Small intestine (tissue), 16 donors: ENCODE results near the gene AK2. TPM values are rescaled to one million over a fixed set of nuclear protein-coding genes. Genes with fewer than 3 reads are reported as not detected.

Experiments
- DNase-seq, 2 donors: peaks; one replicate each; pipeline versions ENCODE4 v3.0.0 to v3.0.0-alpha.2; 2013
- FAIRE-seq: peaks from 2 replicates; lab custom pipeline; 2012; peaks lifted over from hg19 to GRCh38; lab: Jason Lieb, UNC
- H3K27ac ChIP-seq, 3 donors: one replicate each; pipeline ENCODE4 v1.5.1; 2013; ENCODE audit warnings: low read length in 2 of 3, mild to moderate bottlenecking in 2 of 3, control low read depth in 1 of 3, inconsistent platforms in 1 of 3, low read depth in 1 of 3, moderate library complexity in 1 of 3
- H3K27me3 ChIP-seq, 3 donors: one replicate each; pipeline ENCODE4 v1.6.1; 2013; ENCODE audit warnings: low read length in 3 of 3, inconsistent platforms in 1 of 3; ENCODE audit not compliant: control insufficient read depth in 3 of 3, insufficient read depth in 3 of 3
- H3K36me3 ChIP-seq, 3 donors: one replicate each; pipeline ENCODE4 v1.6.1; 2013; ENCODE audit warnings: low read length in 3 of 3, inconsistent platforms in 1 of 3, low read depth in 1 of 3, mild to moderate bottlenecking in 1 of 3, moderate library complexity in 1 of 3; ENCODE audit not compliant: control insufficient read depth in 3 of 3, insufficient read depth in 2 of 3
- H3K4me1 ChIP-seq, 3 donors: one replicate each; pipeline ENCODE4 v1.6.1; 2013; ENCODE audit warnings: low read length in 2 of 3, inconsistent platforms in 1 of 3, low read depth in 1 of 3, mild to moderate bottlenecking in 1 of 3, moderate library complexity in 1 of 3; ENCODE audit not compliant: control insufficient read depth in 3 of 3, insufficient read depth in 2 of 3
- H3K4me3 ChIP-seq, 3 donors: one replicate each; pipeline ENCODE4 v1.5.1; 2013; ENCODE audit warnings: low read length in 3 of 3, control low read depth in 1 of 3, inconsistent platforms in 1 of 3, low read depth in 1 of 3, mild to moderate bottlenecking in 1 of 3, moderate library complexity in 1 of 3
- H3K9me3 ChIP-seq, 2 donors: one replicate each; pipeline ENCODE4 v1.6.1; 2013; ENCODE audit warnings: low read depth in 1 of 2, low read length in 1 of 2; ENCODE audit not compliant: control insufficient read depth in 2 of 2, insufficient read depth in 1 of 2
- WGBS, 3 donors: extraction: QIAGEN DNeasy Blood & Tissue Kit; methylation state at CpG; one replicate each; pipeline ENCODE4 v1.1.7; 2013; 5-methylcytosine and 5-hydroxymethylcytosine counted together
- long read RNA-seq, 10 donors: transcript quantifications; one replicate each; lab custom pipeline, GENCODE V29; 2026
- polyA plus RNA-seq, 4 donors: library from polyadenylated mRNA; stranded (reverse) in 3 of 4; unstranded in 1 of 4; fragments of 200-250 nt in 3 of 4; fragments of 120-200 nt in 1 of 4; gene quantifications; one replicate each; pipeline versions ENCODE4 v1.2.1 to v1.2.3, GENCODE V29; 2013
- donor health status: healthy with polysubstance abuse.
- donor health status: control.
- donor health status: control.
- donor health status: Bipolar disorder and iron deficiency.
- donor health status: healthy.

The AK2 gene
- 100 to 1,000 TPM; 180 to 210 (median 205) TPM for polyA plus RNA-seq
- long read RNA-seq, donor 1, result 0 reads
- long read RNA-seq, donor 2, transcript AK2-202 (7 exons, 3,586 nt), result minor isoform, 11 of 49 reads
- long read RNA-seq, donor 2, transcript AK2-201 (6 exons, 1,021 nt), result major isoform, 24 of 49 reads
- long read RNA-seq, donor 2, partial matches to known transcripts, result 9 of 49 reads
- long read RNA-seq, donor 2, other reads (novel, unspliced or antisense), result 0 of 49 reads
- long read RNA-seq, donor 3, transcript AK2-202 (7 exons, 3,586 nt), result minor isoform, 12 of 103 reads
- long read RNA-seq, donor 3, transcript AK2-201 (6 exons, 1,021 nt), result major isoform, 23 of 103 reads
- long read RNA-seq, donor 3, partial matches to known transcripts, result 62 of 103 reads
- long read RNA-seq, donor 3, other reads (novel, unspliced or antisense), result 0 of 103 reads
- long read RNA-seq, donor 4, partial matches to known transcripts, result 0 of 4 reads
- long read RNA-seq, donor 4, other reads (novel, unspliced or antisense), result 0 of 4 reads
- long read RNA-seq, donor 5, transcript AK2-201 (6 exons, 1,021 nt), result major isoform, 15 of 30 reads
- long read RNA-seq, donor 5, transcript AK2-202 (7 exons, 3,586 nt), result minor isoform, 7 of 30 reads
- long read RNA-seq, donor 5, partial matches to known transcripts, result 6 of 30 reads
- long read RNA-seq, donor 5, other reads (novel, unspliced or antisense), result 0 of 30 reads
- long read RNA-seq, donor 6, transcript AK2-202 (7 exons, 3,586 nt), result minor isoform, 14 of 77 reads
- long read RNA-seq, donor 6, transcript AK2-201 (6 exons, 1,021 nt), result major isoform, 37 of 77 reads
- long read RNA-seq, donor 6, partial matches to known transcripts, result 22 of 77 reads
- long read RNA-seq, donor 6, other reads (novel, unspliced or antisense), result 0 of 77 reads
- long read RNA-seq, donor 7, result 0 reads
- long read RNA-seq, donor 8, partial matches to known transcripts, result 0 of 9 reads
- long read RNA-seq, donor 8, other reads (novel, unspliced or antisense), result 0 of 9 reads
- long read RNA-seq, donor 9, transcript AK2-201 (6 exons, 1,021 nt), result major isoform, 9 of 27 reads
- long read RNA-seq, donor 9, partial matches to known transcripts, result 13 of 27 reads
- long read RNA-seq, donor 9, other reads (novel, unspliced or antisense), result 0 of 27 reads
- long read RNA-seq, donor 10, transcript AK2-202 (7 exons, 3,586 nt), result minor isoform, 23 of 72 reads
- long read RNA-seq, donor 10, transcript AK2-201 (6 exons, 1,021 nt), result major isoform, 24 of 72 reads
- long read RNA-seq, donor 10, partial matches to known transcripts, result 20 of 72 reads
- long read RNA-seq, donor 10, other reads (novel, unspliced or antisense), result 0 of 72 reads

DNA sequence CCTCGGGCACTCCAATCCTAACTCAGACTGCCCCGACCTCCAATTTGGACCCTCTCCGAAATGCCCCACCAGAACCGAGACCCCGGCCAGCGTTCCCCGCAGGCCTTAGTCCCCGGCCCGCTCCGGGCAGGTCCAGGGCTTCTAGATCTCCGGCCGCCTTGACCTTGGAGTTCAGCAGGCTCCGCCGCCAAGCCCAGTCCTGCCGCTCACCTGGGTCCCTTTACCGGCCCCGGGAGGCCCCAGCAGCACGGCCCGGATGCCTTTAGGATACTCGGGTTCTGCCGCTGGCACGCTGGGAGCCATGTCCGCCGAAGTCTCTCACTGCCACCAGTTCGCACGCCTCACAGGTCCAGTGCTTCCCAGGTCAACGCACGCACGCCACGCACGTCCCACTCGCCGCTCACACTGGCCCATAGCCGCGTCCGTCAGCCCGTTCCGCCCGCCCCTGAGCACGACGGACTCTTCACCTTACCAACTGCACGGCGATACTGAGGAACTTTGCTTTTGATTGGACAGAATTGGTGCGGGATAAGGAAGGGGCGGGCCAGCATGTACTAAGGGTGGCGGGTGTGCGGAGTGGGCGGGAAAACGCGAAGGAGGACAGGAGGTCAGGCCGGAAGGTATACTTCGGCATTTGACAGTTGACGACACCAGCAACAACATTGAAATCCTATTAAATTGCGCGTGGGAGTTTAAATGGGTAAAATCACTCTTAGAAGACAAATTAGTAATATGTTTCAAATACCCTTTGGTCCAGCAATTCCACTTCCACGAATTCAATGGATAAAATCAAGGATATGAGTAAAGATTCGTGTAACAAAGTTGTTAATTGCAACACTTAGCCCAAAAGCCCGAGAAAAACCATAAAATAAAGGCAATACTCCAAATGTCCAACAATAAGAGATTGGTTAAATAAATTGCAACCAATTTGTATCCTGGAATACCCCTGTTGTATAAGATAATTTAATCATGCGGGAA, at the start of gene AK2:
AK2 (minus strand) TSS at position 358 of the 978 bp plus-strand sequence; CDS start at position 303, 55 bp downstream.
- Histone ChIP-seq H3K4me3 (peak within 1 kb of the TSS; percentile 79 to 95 (median 94)), H3K4me1 (peaks cover 7 to 17% (median 17%) of the 10 kb centered on the region in 3 donors), H3K27ac (peak within 1 kb of the TSS; percentile 81 to 91 (median 82)), H3K9me3 (no peaks in the 10 kb centered on the region), H3K27me3 (no peaks in the 10 kb centered on the region), H3K36me3 (peaks cover 0 to 13% (median 2%) of the 10 kb centered on the region in 3 donors)
- DNase-seq, result peak; percentile 97 to 100
- WGBS, 3 donors, result 4 to 5% (median 4%) methylated on average over 59 of the region's 59 CpGs
- no peak for FAIRE-seq

DNA sequence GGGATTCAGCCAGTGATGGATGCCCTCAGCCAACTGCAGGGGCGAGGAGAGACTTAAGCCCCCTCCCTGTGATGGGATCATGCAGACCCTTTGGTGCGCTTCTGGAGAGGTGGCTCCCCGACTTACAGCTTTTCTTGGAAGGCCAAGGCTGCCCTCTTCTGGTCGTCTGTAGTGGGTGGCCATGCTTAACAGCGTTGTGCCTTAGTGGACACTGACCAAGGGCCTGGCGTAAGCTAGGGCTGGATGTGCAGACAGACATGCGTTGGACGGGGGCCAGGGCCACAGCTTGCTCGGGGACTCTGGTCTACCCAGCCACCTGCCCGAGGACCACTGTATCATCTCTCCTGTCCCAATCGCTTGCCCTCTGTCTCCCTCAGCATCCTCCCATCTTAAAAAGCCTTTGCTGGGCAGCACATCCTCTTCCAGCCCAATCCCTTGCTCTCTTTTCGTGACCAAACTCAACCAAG, 49.7 kb upstream of the AK2 start:
- Histone ChIP-seq H3K4me3 (no peak overlapping the region), H3K27me3 (peaks cover 0 to 30% (median 0%) of the 10 kb centered on the region in 3 donors), H3K9me3 (no peaks in the 10 kb centered on the region), H3K27ac (no peak overlapping the region), H3K36me3 (no peaks in the 10 kb centered on the region), H3K4me1 (peaks cover 0 to 7% (median 0%) of the 10 kb centered on the region in 3 donors)
- WGBS, 3 donors, result 19 to 29% (median 27%) methylated on average over 12 of the region's 12 CpGs
- FAIRE-seq (no peak), DNase-seq (peak; percentile 67 to 75)

DNA sequence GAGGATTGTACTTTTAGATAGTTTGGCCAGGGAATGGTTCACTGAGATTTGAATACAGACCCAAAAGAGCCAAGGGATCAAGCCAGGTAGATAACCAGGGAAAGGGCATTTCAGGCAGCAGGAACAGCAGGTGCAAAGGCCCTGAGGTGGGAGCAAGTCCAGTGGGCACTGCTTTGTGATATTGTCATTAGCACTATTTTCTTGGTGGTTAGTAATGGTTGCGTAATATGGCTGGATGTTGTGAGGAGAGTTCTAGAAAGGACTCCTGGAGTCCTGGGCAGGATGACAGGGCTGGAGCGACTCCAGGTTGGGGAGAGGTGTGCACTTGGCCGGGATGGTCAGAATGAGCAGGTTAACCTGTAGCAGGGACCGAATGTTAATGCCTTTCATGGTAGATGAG, 48.6 kb upstream of the AK2 start:
- 77 to 87% (median 84%) methylated on average over 4 of the region's 4 CpGs for WGBS, 3 donors

DNA sequence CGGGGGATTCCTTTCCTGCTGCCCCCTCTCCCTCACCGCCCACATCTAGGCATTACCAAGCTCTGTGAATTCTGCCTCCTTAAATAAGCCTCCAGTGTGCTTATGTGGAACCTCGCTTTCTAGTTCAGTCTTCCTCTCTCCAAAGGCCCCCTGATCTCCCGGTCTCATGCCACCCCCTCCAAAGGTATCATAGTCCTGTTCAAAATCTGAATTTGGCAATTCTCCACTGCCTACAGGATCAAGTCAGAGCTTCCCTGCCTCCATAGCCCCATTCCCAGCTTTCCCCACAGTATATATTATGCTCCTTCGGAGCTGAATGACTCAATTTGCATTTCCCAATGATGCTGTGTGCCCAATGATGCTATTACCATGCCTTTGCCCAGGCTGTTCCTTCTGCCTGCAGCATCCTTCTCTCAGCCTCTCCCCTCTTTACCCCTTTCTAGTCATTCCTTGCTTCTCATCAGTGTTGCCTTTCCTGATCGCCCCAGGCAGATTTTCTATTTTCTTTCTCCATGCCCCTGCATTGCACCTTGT, 46.0 kb upstream of the AK2 start:
- Histone ChIP-seq H3K9me3 (no peaks in the 10 kb centered on the region), H3K27me3 (peaks cover 0 to 35% (median 0%) of the 10 kb centered on the region in 3 donors), H3K4me1 (peaks cover 0 to 15% (median 4%) of the 10 kb centered on the region in 3 donors), H3K36me3 (no peaks in the 10 kb centered on the region), H3K27ac (no peak overlapping the region), H3K4me3 (no peak overlapping the region)
- 74 to 92% (median 79%) methylated on average over 6 of the region's 6 CpGs for WGBS, 3 donors
- no peak for FAIRE-seq
- no peak for DNase-seq

More for the DNA sequence above, 48.6 kb upstream of the AK2 start:
- Histone ChIP-seq H3K27ac (no peak overlapping the region), H3K9me3 (no peaks in the 10 kb centered on the region), H3K36me3 (no peaks in the 10 kb centered on the region), H3K27me3 (peaks cover 0 to 35% (median 0%) of the 10 kb centered on the region in 3 donors), H3K4me1 (peaks cover 0 to 15% (median 1%) of the 10 kb centered on the region in 3 donors), H3K4me3 (no peak overlapping the region)
- DNase-seq (no peak), FAIRE-seq (no peak)

DNA sequence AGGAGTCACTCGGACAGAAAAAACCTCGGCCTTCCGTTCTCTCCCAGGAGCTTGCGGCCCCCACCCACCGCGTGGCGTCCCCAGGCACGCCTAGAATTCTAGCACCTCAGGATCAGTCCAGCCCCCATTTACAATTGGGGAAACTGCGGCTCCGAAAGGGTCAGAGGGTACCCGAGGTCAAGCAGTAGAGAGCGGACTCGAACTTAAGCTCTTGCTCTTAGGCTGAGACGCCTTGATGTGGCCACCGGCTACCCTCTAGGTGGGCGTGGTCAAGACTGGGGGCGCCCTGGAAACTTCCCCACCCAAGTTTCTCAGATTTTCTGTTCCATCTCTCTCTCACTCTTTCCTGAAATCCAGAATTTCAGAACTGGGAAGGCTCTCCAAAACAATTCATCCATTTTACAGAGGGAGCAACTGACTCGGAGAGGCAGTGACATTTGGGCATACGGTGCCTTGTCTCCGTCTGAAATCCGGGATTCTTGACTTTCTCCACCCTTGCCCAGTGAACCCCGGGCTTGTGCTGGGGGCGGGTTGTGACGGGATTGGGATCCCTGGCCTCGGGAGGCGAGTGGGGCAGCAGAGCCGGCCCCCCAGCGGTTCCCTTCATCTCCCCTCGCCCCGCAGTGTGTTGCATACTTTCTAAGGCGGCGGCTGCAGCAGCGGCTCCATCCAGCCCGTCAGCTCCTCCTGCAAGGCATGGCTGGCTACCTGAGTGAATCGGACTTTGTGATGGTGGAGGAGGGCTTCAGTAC, 45.0 kb upstream of the AK2 start:
- Histone ChIP-seq H3K36me3 (no peaks in the 10 kb centered on the region), H3K27ac (no peak overlapping the region), H3K9me3 (no peaks in the 10 kb centered on the region), H3K27me3 (peaks cover 0 to 35% (median 0%) of the 10 kb centered on the region in 3 donors), H3K4me1 (peaks cover 0 to 15% (median 4%) of the 10 kb centered on the region in 3 donors), H3K4me3 (peak overlapping the region; percentile 49 to 72 (median 68))
- 4 to 9% (median 6%) methylated on average over 35 of the region's 35 CpGs for WGBS, 3 donors
- no peak for FAIRE-seq
- peak in 1 of 2 donors; percentile 32 for DNase-seq

DNA sequence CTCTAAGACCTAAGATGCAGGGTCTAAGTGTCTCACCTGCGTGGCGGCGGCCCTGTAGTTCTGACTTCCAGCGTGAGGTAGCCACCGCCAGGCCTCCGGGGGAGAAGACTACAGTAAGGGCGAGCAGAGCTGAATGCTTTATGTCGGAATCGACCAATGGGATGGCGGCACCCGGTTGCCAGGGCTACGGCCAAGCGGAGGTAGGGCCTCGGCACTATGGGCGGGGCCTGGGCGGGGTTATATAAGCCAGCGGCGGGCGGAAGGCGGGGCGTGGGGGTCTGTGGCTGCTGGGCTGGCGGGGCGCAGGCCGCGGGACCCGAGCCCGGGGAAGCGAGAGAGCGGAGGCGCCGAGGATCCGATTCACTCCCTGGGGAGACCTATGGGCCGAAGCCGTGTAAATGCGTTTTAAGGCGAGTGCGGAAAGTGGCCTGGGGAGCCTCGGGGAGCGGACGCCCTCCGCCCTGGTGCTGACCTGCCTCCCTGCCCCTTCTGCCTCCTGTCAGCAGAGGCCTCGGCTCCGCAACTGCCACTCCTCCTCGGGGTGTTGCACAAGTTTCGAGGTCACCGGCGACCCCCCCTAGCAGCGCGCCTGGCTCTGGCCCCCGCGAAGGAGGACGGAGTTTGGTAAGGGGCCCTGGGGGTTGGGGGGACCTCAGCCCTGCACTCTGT, 44.3 kb upstream of the AK2 start, which contains the start of gene AZIN2:
AZIN2 (plus strand) TSS at position 269 of the 669 bp plus-strand sequence. CDS start 1,097 bp downstream, outside the sequence.
- 0 to 1% (median 0%) methylated on average over 42 to 52 of the region's 52 CpGs for WGBS, 3 donors
- Histone ChIP-seq H3K4me1 (peaks cover 0 to 15% (median 4%) of the 10 kb centered on the region in 3 donors), H3K9me3 (peaks cover 0 to 2% of the 10 kb centered on the region in 2 donors), H3K27ac (peak within 1 kb of the TSS in 1 of 3 donors; percentile 8), H3K27me3 (peaks cover 0 to 35% (median 0%) of the 10 kb centered on the region in 3 donors), H3K36me3 (no peaks in the 10 kb centered on the region), H3K4me3 (peak within 1 kb of the TSS; percentile 49 to 72 (median 68))
- FAIRE-seq (no peak), DNase-seq (peak; percentile 92 to 97)
